ENCODE measurements around the gene ZNF169. TPM values are rescaled to one million over a fixed set of nuclear protein-coding genes. Genes with fewer than 3 reads are reported as not detected.
"Not testable (repeated sequence)": the region's sequence is repeated elsewhere in the genome, so short reads cannot be mapped to it uniquely, and the experiment has no call there.

Gene ZNF169
- polyA plus RNA-seq, 1 of the 3 experiments (the other 2 are of a cell fraction), result 3.1 TPM

GRCh38 chr9:94256007-94256406 lies 3.1 kb upstream of the ZNF169 start:
- no peak overlapping the region for H3K4me3 ChIP-seq (ENCODE audit: low read depth in 2 of 2, low read length in 1 of 2)
- CTCF ChIA-PET, result no interaction called here
- no peak overlapping the region for H2AFZ ChIP-seq (ENCODE audit: low read depth)
- H3K4me1 ChIP-seq (ENCODE audit: control insufficient read depth in 1 of 2, insufficient read depth in 2 of 2, low read depth in 1 of 2, low read length in 1 of 2), result peaks cover 0 to 4% of the 10 kb centered on the region in 2 experiments; a peak in 1 of 4 replicates
- H3K27me3 ChIP-seq (ENCODE audit: insufficient read depth), result no peaks in the 10 kb centered on the region; the same call in 1 of the 2 replicates
- H3K9me2 ChIP-seq, result no peaks in the 10 kb centered on the region
- H3K4me2 ChIP-seq, result no peak overlapping the region
- no peak overlapping the region for H3K27ac ChIP-seq (ENCODE audit: low read depth in 2 of 2, low read length in 1 of 2)
- H3K9ac ChIP-seq, result no peak overlapping the region
- TF ChIP-seq CHD2 (IDR thresholded peaks at IDR 0.05; ENCODE audit: low read length, partially characterized antibody) (no peak), ZBTB33 (IDR thresholded peaks at IDR 0.05; ENCODE audit: borderline replicate concordance, low read depth) (no peak), SMC3 (IDR thresholded peaks at IDR 0.05; ENCODE audit: low read depth, low read length) (no peak), FOXJ3 (CRISPR knock-in tag; IDR thresholded peaks at IDR 0.05) (no peak), POLR2AphosphoS5 (IDR thresholded peaks at IDR 0.05; ENCODE audit: low read depth, low read length) (no peak), RAD21 (IDR thresholded peaks at IDR 0.05; ENCODE audit: low read length) (no peak), TCF12 (IDR thresholded peaks at IDR 0.05) (no peak), RXRA (IDR thresholded peaks at IDR 0.05; ENCODE audit: borderline replicate concordance, low read depth) (no peak), EZH2phosphoT487 (IDR thresholded peaks at IDR 0.05; ENCODE audit: borderline replicate concordance, low read depth) (no peak), YY1 (IDR thresholded peaks at IDR 0.05; ENCODE audit: low read depth) (no peak), FOXM1 (IDR thresholded peaks at IDR 0.05; ENCODE audit: low read depth) (no peak), MXI1 (IDR thresholded peaks at IDR 0.05; ENCODE audit: low read depth, low read length) (no peak), GABPA (IDR thresholded peaks at IDR 0.05; ENCODE audit: low read depth) (no peak), SIN3A (IDR thresholded peaks at IDR 0.05; ENCODE audit: borderline replicate concordance, low read depth, low read length) (no peak)
- TF ChIP-seq, protein P1, sequence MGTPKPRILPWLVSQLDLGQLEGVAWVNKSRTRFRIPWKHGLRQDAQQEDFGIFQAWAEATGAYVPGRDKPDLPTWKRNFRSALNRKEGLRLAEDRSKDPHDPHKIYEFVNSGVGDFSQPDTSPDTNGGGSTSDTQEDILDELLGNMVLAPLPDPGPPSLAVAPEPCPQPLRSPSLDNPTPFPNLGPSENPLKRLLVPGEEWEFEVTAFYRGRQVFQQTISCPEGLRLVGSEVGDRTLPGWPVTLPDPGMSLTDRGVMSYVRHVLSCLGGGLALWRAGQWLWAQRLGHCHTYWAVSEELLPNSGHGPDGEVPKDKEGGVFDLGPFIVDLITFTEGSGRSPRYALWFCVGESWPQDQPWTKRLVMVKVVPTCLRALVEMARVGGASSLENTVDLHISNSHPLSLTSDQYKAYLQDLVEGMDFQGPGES (IDR thresholded peaks at IDR 0.05; ENCODE audit: low read depth, low read length), result no peak
- TF ChIP-seq, protein P2, sequence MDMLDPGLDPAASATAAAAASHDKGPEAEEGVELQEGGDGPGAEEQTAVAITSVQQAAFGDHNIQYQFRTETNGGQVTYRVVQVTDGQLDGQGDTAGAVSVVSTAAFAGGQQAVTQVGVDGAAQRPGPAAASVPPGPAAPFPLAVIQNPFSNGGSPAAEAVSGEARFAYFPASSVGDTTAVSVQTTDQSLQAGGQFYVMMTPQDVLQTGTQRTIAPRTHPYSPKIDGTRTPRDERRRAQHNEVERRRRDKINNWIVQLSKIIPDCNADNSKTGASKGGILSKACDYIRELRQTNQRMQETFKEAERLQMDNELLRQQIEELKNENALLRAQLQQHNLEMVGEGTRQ (IDR thresholded peaks at IDR 0.05; ENCODE audit: borderline replicate concordance, low read depth, low read length), result no peak
- TF ChIP-seq, protein P3, sequence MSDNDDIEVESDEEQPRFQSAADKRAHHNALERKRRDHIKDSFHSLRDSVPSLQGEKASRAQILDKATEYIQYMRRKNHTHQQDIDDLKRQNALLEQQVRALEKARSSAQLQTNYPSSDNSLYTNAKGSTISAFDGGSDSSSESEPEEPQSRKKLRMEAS (IDR thresholded peaks at IDR 0.05; ENCODE audit: low read depth), result no peak
- TF ChIP-seq, protein P4, sequence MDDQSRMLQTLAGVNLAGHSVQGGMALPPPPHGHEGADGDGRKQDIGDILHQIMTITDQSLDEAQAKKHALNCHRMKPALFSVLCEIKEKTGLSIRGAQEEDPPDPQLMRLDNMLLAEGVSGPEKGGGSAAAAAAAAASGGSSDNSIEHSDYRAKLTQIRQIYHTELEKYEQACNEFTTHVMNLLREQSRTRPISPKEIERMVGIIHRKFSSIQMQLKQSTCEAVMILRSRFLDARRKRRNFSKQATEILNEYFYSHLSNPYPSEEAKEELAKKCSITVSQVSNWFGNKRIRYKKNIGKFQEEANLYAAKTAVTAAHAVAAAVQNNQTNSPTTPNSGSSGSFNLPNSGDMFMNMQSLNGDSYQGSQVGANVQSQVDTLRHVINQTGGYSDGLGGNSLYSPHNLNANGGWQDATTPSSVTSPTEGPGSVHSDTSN (IDR thresholded peaks at IDR 0.05), result no peak
- H4K20me1 ChIP-seq (ENCODE audit: insufficient read depth), result no peaks in the 10 kb centered on the region
- POLR2A ChIA-PET, result no interaction called here
- H3K36me3 ChIP-seq (replicated peaks in 1 of 2; ENCODE audit: control insufficient read depth in 1 of 2, insufficient read depth in 2 of 2, low read length in 1 of 2), result no peaks in the 10 kb centered on the region
- peaks cover 17% of the 10 kb centered on the region for H3K79me2 ChIP-seq (ENCODE audit: insufficient read depth)
- DNase-seq, result no peak
- no peaks in the 10 kb centered on the region for H3F3A ChIP-seq (replicated peaks; ENCODE audit: insufficient read depth)
- whole genome bisulfite sequencing (ENCODE audit: low lambda C conversion rate), result 46% methylated on average over 2 of the region's 2 CpGs
- no peaks in the 10 kb centered on the region for H3K9me3 ChIP-seq

- POLR2A ChIA-PET; H3K4me3 ChIP-seq (ENCODE audit: low read depth in 2 of 2, low read length in 1 of 2); H3K9ac ChIP-seq; H3K9me3 ChIP-seq; H3K27me3 ChIP-seq (ENCODE audit: insufficient read depth); H3F3A ChIP-seq (replicated peaks; ENCODE audit: insufficient read depth); H3K4me1 ChIP-seq (ENCODE audit: control insufficient read depth in 1 of 2, insufficient read depth in 2 of 2, low read depth in 1 of 2, low read length in 1 of 2); H3K4me2 ChIP-seq; H3K36me3 ChIP-seq (replicated peaks in 1 of 2; ENCODE audit: control insufficient read depth in 1 of 2, insufficient read depth in 2 of 2, low read length in 1 of 2); CTCF ChIA-PET; DNase-seq; H2AFZ ChIP-seq (ENCODE audit: low read depth); H3K27ac ChIP-seq (ENCODE audit: low read depth in 2 of 2, low read length in 1 of 2); H3K9me2 ChIP-seq; H4K20me1 ChIP-seq (ENCODE audit: insufficient read depth): not testable (repeated sequence)
- peaks cover 34% of the 10 kb centered on the region for H3K79me2 ChIP-seq (ENCODE audit: insufficient read depth)
- 72% methylated on average over 3 of the region's 3 CpGs for WGBS (ENCODE audit: low lambda C conversion rate)
Observed at GRCh38 chr9:94265626-94266402, 6.7 kb downstream of the ZNF169 start.

All from SK-N-SH (cell line).